IMR-90 (cell line): ENCODE data around the gene SLC25A40.

Experiments used
- BHLHE40 ChIP-seq: fragments of 150-350 bp; IDR thresholded peaks from 2 replicates; pipeline ENCODE4 v1.6.1; 2016; ENCODE audit warnings: mild to moderate bottlenecking, low read depth, low read length
- CEBPB ChIP-seq: IDR thresholded peaks from 2 replicates; pipeline ENCODE4 v1.6.1; 2012; ENCODE audit warnings: low read depth, low read length, improper control_type of control experiment
- CHD1 ChIP-seq: IDR thresholded peaks from 2 replicates; pipeline ENCODE4 v1.6.1; 2012; ENCODE audit warnings: low read depth, low read length, improper control_type of control experiment
- FOS ChIP-seq: fragments of 150-350 bp; IDR thresholded peaks from 2 replicates; pipeline ENCODE4 v1.6.1; 2016; ENCODE audit warnings: low read depth, low read length
- MAFK ChIP-seq: IDR thresholded peaks from 2 replicates; pipeline ENCODE4 v1.6.1; 2012; ENCODE audit warnings: low read depth, low read length, improper control_type of control experiment
- MXI1 ChIP-seq: IDR thresholded peaks from 2 replicates; pipeline ENCODE4 v1.6.1; 2012; ENCODE audit warnings: low read depth, mild to moderate bottlenecking, low read length, moderate library complexity, borderline replicate concordance
- POLR2A ChIP-seq: IDR thresholded peaks from 2 replicates; pipeline ENCODE4 v1.6.1; 2012; ENCODE audit warnings: mild to moderate bottlenecking, low read depth, low read length
- RAD21 ChIP-seq: IDR thresholded peaks from 2 replicates; pipeline ENCODE4 v1.6.1; 2012; ENCODE audit warnings: low read length, improper control_type of control experiment
- RCOR1 ChIP-seq: IDR thresholded peaks from 2 replicates; pipeline ENCODE4 v1.6.1; 2012; ENCODE audit warnings: mild to moderate bottlenecking, low read length, improper control_type of control experiment; ENCODE audit not compliant: insufficient replicate concordance
- RFX5 ChIP-seq: IDR thresholded peaks from 2 replicates; pipeline ENCODE4 v1.8.0; 2012; ENCODE audit warnings: low read depth, mild to moderate bottlenecking, low read length, moderate library complexity
- SMC3 ChIP-seq: fragments of 150-350 bp; IDR thresholded peaks from 2 replicates; pipeline ENCODE4 v1.6.1; 2016; ENCODE audit warnings: low read depth, mild to moderate bottlenecking, antibody characterized with exemption, low read length, moderate library complexity
- USF2 ChIP-seq: fragments of 150-350 bp; IDR thresholded peaks from 2 replicates; pipeline ENCODE4 v1.6.1; 2017; ENCODE audit warnings: mild to moderate bottlenecking, antibody characterized with exemption, low read length, low read depth
- TF ChIP-seq, protein P1 (sequence below): conservative IDR thresholded peaks from 2 replicates; pipeline ENCODE4 v1.5.1; 2012; ENCODE audit warnings: mild to moderate bottlenecking, low read depth, low read length, improper control_type of control experiment
- TF ChIP-seq, protein P2 (sequence below): fragments of 150-350 bp; IDR thresholded peaks from 2 replicates; pipeline ENCODE4 v1.6.1; 2016; ENCODE audit warnings: low read depth, mild to moderate bottlenecking, low read length, moderate library complexity, borderline replicate concordance

- TF ChIP-seq POLR2A, result no peak
- TF ChIP-seq, protein P1, sequence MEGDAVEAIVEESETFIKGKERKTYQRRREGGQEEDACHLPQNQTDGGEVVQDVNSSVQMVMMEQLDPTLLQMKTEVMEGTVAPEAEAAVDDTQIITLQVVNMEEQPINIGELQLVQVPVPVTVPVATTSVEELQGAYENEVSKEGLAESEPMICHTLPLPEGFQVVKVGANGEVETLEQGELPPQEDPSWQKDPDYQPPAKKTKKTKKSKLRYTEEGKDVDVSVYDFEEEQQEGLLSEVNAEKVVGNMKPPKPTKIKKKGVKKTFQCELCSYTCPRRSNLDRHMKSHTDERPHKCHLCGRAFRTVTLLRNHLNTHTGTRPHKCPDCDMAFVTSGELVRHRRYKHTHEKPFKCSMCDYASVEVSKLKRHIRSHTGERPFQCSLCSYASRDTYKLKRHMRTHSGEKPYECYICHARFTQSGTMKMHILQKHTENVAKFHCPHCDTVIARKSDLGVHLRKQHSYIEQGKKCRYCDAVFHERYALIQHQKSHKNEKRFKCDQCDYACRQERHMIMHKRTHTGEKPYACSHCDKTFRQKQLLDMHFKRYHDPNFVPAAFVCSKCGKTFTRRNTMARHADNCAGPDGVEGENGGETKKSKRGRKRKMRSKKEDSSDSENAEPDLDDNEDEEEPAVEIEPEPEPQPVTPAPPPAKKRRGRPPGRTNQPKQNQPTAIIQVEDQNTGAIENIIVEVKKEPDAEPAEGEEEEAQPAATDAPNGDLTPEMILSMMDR, result no peak
- no peak for TF ChIP-seq FOS
- TF ChIP-seq CHD1, result no peak
- no peak for TF ChIP-seq USF2
- TF ChIP-seq MAFK, result no peak
- TF ChIP-seq RFX5, result no peak
- TF ChIP-seq RAD21, result no peak
- no peak for TF ChIP-seq MXI1
- TF ChIP-seq SMC3, result no peak
- TF ChIP-seq CEBPB, result no peak
- no peak for TF ChIP-seq BHLHE40
- TF ChIP-seq, protein P2, sequence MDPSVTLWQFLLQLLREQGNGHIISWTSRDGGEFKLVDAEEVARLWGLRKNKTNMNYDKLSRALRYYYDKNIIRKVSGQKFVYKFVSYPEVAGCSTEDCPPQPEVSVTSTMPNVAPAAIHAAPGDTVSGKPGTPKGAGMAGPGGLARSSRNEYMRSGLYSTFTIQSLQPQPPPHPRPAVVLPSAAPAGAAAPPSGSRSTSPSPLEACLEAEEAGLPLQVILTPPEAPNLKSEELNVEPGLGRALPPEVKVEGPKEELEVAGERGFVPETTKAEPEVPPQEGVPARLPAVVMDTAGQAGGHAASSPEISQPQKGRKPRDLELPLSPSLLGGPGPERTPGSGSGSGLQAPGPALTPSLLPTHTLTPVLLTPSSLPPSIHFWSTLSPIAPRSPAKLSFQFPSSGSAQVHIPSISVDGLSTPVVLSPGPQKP, result no peak
- no peak for TF ChIP-seq RCOR1
These were observed 90.7 kb downstream of the SLC25A40 start for GRCh38 chr7:87785368-87785995.
